GM10847 (cell line): ENCODE results near the gene ASPN.

ENCODE experiments used
- POLR2A ChIP-seq: IDR thresholded peaks from 2 replicates; pipeline ENCODE4 v1.6.1; 2011; ENCODE audit not compliant: insufficient read length; ENCODE audit errors: extremely low read depth

Gene ASPN

GRCh38 chr9:92440751-92441046 is 41.6 kb downstream of the ASPN start:
- TF ChIP-seq POLR2A = no peak

DNA sequence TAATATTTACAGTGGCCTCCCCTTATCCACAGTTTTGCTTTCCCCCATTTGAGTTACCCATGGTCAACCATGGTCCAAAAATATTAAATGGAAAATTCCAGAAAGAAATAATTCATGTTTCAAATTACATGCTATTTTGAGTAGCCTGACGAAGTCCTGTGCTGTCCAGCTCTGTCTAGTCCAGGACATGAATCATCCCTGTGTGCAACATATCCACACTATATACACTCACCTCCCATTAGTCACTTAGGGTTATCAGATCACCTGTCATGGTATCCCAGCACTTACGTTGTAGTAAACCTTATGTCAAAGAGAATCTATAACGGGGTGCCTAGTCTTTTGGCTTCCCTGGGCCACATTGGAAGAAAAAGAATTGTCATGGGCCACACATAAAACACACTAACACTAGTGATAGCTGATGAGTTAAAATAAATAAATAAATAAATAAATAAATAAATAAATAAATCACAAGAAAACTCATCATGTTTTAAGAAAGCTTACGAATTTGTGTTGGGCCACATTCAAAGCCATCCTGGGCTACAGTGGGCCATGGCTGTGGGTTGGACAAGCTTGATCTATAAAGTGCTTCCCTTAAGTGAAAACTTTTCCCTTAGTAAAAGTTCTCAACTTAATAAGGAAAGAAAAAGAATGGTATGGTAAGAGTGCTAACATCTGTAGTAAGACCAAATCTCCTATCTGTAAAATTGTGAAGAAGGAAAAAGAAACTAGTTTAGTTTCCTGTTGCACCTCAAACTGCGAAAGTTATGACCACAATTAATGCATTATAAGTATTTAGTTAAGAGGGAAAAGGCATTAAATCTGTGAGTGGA is 42.2 kb downstream of the ASPN start:
- TF ChIP-seq POLR2A = no peak

GRCh38 chr9:92438900-92439526 is 43.3 kb downstream of the ASPN start:
- TF ChIP-seq POLR2A = no peak

GRCh38 chr9:92435263-92435662 is 47.0 kb downstream of the ASPN start:
- TF ChIP-seq POLR2A = no peak

DNA sequence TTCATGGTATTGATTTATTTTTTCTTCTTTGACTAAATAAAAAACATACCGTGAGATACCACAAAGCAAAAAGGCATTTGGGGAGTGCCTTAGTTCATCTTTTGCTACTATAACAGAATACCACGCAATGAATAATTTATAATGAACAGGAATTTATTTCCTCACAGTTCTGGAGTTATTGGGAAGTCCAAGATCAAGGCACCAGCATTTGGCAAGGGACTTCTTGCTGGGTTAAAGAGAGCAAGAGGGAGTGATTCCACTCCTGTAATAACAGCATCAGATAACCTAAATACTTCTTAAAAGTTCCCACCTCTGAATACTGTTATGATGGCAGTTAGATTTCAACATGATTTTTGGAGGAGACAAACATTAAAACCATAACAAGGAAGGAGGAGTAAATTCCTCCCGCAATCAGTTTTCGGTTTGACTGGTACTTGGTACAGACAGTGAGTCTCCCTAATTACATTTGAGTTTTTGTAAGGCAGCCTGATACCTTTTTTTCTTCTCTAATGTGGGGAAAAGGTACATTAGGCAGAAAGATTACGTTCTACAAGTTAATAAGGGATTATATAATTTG is 49.2 kb downstream of the ASPN start:
- TF ChIP-seq POLR2A = no peak

- no peak for TF ChIP-seq POLR2A
Measured at GRCh38 chr9:92432350-92432749, 50.0 kb downstream of the ASPN start.

GRCh38 chr9:92429836-92430235 is 52.5 kb downstream of the ASPN start:
- TF ChIP-seq POLR2A = no peak

- no peak for TF ChIP-seq POLR2A
Measured at GRCh38 chr9:92426501-92427145, 55.7 kb downstream of the ASPN start.

DNA sequence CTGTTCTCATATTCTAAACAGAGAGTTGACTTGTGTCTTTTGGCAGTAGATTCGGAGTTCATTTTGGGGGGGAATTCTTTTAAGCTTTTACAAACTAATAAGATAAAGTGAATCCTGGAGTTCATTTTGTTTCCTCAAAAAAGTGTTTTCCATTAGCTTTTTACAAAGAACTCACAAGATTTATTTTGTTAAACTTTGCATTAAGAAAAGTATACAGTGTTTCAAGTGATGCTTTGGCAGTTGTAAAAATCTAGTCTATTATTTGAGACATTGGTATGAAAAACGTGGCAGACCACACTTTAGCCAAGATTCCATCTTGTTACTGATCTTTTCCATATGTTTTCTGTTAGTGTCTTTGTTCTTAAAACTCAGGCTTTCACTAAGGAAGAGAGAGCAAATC is 56.8 kb downstream of the ASPN start:
- TF ChIP-seq POLR2A = no peak

GRCh38 chr9:92424340-92424739 is 58.0 kb downstream of the ASPN start, which contains the start of gene OMD:
Gene OMD (minus strand): TSS chr9:92424471. CDS start chr9:92417558, 6,913 bp downstream.
- TF ChIP-seq POLR2A = no peak

- no peak for TF ChIP-seq POLR2A
Measured at GRCh38 chr9:92423612-92424011, 58.7 kb downstream of the ASPN start.

DNA sequence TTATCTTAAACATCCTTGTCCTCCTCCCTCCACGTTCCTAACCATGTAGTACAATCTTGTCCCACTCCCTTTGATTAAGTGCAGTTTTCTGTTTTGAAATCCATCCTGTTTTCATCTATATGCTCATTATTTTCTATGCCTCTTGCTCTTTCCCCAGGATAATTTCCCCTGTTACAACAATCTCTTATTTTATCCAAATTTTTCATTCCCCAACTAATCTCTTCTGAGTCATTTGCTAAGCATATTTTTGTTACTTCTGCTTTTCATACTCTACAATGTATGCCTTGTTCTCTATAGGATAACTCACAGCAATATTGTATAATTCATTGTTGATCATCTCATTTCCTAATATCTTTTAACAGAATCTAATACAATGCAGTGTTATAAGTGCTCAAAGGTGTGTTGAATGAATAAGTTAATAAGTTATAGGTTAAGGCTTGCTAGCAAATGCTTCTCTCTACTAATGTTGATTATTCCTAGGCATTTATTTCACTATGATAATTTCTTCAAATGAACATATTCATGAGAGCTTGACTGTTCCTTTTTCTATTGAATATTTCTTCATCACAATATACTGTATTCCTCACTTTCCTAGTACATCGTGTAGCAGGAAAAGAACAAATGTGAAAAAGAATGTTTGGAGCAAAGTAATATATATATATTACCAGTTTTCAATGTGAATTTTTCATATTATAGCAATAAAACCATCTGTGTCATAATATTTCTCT is 59.5 kb downstream of the ASPN start:
- no peak for TF ChIP-seq POLR2A

DNA sequence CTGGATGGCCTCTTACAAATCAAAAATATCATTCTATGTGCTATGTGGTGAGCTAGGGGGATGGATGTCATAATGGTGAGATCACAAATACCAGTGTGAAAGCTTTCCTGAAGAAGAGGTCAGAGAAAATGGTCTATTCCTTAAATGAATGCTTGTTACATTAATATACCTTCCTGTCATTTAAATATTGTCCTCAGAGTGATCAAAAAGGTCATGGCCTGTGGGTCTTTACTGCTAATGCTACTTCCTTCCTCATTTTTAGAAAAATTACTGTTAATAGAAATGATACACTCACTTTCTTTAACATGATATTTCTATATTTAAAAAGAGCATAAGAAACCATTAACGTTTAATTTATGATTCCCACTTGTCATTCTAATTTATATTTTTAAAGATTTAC is 67.7 kb downstream of the ASPN start:
- no peak for TF ChIP-seq POLR2A

- TF ChIP-seq POLR2A = no peak
Measured at GRCh38 chr9:92408747-92409478, 73.4 kb downstream of the ASPN start.

GRCh38 chr9:92407818-92408217 is 74.5 kb downstream of the ASPN start:
- no peak for TF ChIP-seq POLR2A
